ENCODE results near the gene CCNG2.

DNA sequence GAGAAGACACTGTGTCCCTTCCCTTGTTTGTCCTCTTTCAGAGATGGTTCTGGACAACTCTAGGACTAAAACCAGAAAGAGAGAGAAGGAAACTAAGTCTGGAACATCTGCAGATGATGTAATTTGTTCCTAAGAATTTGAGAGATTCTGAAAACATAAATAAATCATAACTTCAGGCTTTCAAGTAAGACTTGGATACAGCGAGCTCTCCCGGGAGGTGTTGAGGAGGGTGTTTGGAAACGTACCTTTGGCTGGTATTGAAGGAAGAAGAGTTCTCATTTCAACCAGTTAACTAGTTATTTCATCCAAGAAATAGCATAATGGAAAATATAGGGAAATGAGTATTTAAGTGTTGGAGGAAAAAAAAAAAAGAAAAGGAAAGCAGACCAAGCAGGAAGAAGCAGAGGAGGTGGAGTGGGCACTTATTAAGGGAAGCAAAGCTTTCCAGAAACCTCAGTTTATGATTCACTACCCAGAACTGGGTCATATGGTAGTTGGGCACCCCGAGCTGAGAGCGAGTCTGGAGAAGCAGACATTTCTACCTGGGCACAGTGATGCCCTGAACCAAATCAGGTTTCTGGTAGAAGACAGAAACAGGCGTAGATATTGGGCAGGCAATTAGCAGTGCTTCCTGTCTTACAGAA lies 26.9 kb downstream of the CCNG2 start:
- TF ChIP-seq, protein P1, sequence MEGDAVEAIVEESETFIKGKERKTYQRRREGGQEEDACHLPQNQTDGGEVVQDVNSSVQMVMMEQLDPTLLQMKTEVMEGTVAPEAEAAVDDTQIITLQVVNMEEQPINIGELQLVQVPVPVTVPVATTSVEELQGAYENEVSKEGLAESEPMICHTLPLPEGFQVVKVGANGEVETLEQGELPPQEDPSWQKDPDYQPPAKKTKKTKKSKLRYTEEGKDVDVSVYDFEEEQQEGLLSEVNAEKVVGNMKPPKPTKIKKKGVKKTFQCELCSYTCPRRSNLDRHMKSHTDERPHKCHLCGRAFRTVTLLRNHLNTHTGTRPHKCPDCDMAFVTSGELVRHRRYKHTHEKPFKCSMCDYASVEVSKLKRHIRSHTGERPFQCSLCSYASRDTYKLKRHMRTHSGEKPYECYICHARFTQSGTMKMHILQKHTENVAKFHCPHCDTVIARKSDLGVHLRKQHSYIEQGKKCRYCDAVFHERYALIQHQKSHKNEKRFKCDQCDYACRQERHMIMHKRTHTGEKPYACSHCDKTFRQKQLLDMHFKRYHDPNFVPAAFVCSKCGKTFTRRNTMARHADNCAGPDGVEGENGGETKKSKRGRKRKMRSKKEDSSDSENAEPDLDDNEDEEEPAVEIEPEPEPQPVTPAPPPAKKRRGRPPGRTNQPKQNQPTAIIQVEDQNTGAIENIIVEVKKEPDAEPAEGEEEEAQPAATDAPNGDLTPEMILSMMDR (conservative IDR thresholded peaks at IDR 0.05 in 1 of 2, IDR thresholded peaks at IDR 0.05 in 1 of 2; ENCODE audit: extremely low read depth in 1 of 2, insufficient read depth in 1 of 2, low read depth in 1 of 2, low read length in 2 of 2) = no peak
- no peak for TF ChIP-seq EZH2 (IDR thresholded peaks at IDR 0.05; ENCODE audit: borderline replicate concordance, low read length)

All from mammary epithelial cell (primary cell).